SH-SY5Y (cell line): ENCODE data around the gene EID2B.

Experiments
- GATA2 ChIP-seq: IDR thresholded peaks from 2 replicates; pipeline ENCODE4 v1.6.1; 2011; ENCODE audit warnings: mild to moderate bottlenecking, low read depth, low read length
- GATA3 ChIP-seq: IDR thresholded peaks from 2 replicates; pipeline ENCODE4 v1.6.1; 2011; ENCODE audit warnings: low read depth, mild to moderate bottlenecking, low read length, moderate library complexity

GRCh38 chr19:39518458-39518857 lies 14.2 kb downstream of the EID2B start:
- TF ChIP-seq GATA2 (no peak), GATA3 (no peak)
